MCF 10A (cell line): ENCODE results near the gene CD300C. TPM values are rescaled to one million over a fixed set of nuclear protein-coding genes. Genes with fewer than 3 reads are reported as not detected.
"Not testable (repeated sequence)": the region's sequence is repeated elsewhere in the genome, so short reads cannot be mapped to it uniquely, and the experiment has no call there.

ENCODE experiments used
- BruUV-seq: library from RNA; stranded (reverse); fragments of 400-500 nt; replicated peaks from 2 replicates; lab custom pipeline; 2021; lab: Mats Ljungman, UMichigan
- CTCF ChIA-PET: fragments of 300-600 bp; sonication (Branson Sonifier 250); formaldehyde crosslinking; extraction: SDS; loops from one replicate; lab custom pipeline; 2021; ENCODE audit warnings: antibody characterized with exemption, inconsistent platforms; lab: Yijun Ruan, JAX
- POLR2A ChIA-PET: fragments of 300-600, 350-650 bp; sonication (Branson Sonifier 250); formaldehyde crosslinking; extraction: SDS; loops from one replicate; lab custom pipeline; 2020; ENCODE audit warnings: antibody characterized with exemption, inconsistent platforms; lab: Yijun Ruan, JAX
- DNase-seq: peaks from one replicate; pipeline ENCODE4 v3.0.0-alpha.2; 2018; ENCODE audit not compliant: unreplicated experiment
- H3K27ac Mint-ChIP-seq: one replicate; pipeline ENCODE4 v1.8.0; 2022; ENCODE audit warnings: mild to moderate bottlenecking, low read depth, mixed read lengths; ENCODE audit not compliant: unreplicated experiment
- H3K27me3 Mint-ChIP-seq: one replicate; pipeline ENCODE4 v1.8.0; 2022; ENCODE audit warnings: mixed read lengths; ENCODE audit not compliant: insufficient read depth, unreplicated experiment
- H3K36me3 Mint-ChIP-seq: one replicate; pipeline ENCODE4 v1.8.0; 2022; ENCODE audit warnings: mild to moderate bottlenecking, moderate library complexity, mixed read lengths; ENCODE audit not compliant: insufficient read depth, unreplicated experiment
- H3K4me1 Mint-ChIP-seq: one replicate; pipeline ENCODE4 v1.8.0; 2022; ENCODE audit warnings: mixed read lengths; ENCODE audit not compliant: insufficient read depth, unreplicated experiment
- H3K4me3 Mint-ChIP-seq: one replicate; pipeline ENCODE4 v1.8.0; 2022; ENCODE audit warnings: mild to moderate bottlenecking, moderate library complexity, mixed read lengths; ENCODE audit not compliant: unreplicated experiment
- H3K9me3 Mint-ChIP-seq: one replicate; pipeline ENCODE4 v1.8.0; 2022; ENCODE audit warnings: mixed read lengths; ENCODE audit not compliant: unreplicated experiment
- intact Hi-C: fragments of 100-400 bp; cut with micrococcal nuclease; formaldehyde crosslinking; loops from 2 replicates; pipeline ENCODE4 v1.14.1; 2022
- total RNA-seq: library from RNA; stranded (reverse); gene quantifications from 2 replicates; pipeline ENCODE4 v1.2.3, GENCODE V29; 2022
- TF ChIP-seq, protein P1 (sequence below): fragments of 200-600 bp; IDR thresholded peaks from one replicate; pipeline ENCODE4 v1.8.0; 2022; ENCODE audit warnings: antibody characterized with exemption, mild to moderate bottlenecking; ENCODE audit not compliant: unreplicated experiment

The CD300C gene
- total RNA-seq, 1 experiment from 2014 or later: not detected

DNA sequence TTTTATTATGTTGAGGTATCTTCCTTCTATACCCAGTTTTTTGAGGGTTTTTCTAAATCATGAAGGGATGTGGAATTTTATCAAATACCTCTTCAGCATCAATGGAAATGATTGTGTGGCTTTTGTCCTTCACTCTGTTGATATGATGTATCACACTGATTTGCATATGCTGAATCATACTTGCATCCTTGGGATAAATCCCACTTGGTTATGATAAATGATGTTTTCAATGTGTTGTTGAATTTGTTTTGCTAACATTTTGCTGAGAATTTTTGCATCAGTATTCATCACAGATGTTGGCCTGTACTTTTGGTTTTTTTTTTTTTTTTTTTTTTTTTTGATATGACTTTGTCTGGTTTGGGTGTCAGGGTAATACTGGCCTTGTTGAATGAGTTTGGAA is 37.8 kb downstream of the CD300C start:
- no peaks in the 10 kb centered on the region for H3K9me3 Mint-ChIP-seq
- BruUV-seq: no TSS peak
- peaks cover 5% of the 10 kb centered on the region for H3K4me1 Mint-ChIP-seq
- intact Hi-C loops: no loop called here
- no peak for DNase-seq
- POLR2A ChIA-PET: no interaction called here
- H3K36me3 Mint-ChIP-seq: no peaks in the 10 kb centered on the region
- no peaks in the 10 kb centered on the region for H3K27me3 Mint-ChIP-seq
- no peak overlapping the region for H3K4me3 Mint-ChIP-seq
- TF ChIP-seq, protein P1, sequence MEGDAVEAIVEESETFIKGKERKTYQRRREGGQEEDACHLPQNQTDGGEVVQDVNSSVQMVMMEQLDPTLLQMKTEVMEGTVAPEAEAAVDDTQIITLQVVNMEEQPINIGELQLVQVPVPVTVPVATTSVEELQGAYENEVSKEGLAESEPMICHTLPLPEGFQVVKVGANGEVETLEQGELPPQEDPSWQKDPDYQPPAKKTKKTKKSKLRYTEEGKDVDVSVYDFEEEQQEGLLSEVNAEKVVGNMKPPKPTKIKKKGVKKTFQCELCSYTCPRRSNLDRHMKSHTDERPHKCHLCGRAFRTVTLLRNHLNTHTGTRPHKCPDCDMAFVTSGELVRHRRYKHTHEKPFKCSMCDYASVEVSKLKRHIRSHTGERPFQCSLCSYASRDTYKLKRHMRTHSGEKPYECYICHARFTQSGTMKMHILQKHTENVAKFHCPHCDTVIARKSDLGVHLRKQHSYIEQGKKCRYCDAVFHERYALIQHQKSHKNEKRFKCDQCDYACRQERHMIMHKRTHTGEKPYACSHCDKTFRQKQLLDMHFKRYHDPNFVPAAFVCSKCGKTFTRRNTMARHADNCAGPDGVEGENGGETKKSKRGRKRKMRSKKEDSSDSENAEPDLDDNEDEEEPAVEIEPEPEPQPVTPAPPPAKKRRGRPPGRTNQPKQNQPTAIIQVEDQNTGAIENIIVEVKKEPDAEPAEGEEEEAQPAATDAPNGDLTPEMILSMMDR: no peak
- no peak overlapping the region for H3K27ac Mint-ChIP-seq
- CTCF ChIA-PET: no interaction called here

DNA sequence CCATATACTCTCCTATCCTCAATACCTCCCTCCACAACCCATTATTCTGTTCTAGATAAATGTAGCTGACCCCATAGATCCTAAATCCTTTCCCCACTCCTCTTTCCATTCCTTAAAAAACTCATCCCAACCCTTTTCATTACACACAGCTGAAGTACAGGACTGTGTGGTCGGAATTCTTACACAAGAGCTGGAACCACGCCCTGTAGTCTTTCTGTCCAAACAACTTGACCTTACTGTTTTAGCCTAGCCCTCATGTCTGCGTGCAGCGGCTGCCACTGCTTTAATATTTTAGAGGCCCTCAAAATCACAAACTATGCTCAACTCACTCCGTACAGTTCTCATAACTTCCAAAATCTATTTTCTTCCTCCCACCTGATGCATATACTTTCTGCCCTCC is 42.0 kb downstream of the CD300C start:
- H3K9me3 Mint-ChIP-seq, H3K36me3 Mint-ChIP-seq, H3K4me3 Mint-ChIP-seq, H3K4me1 Mint-ChIP-seq, CTCF ChIA-PET, intact Hi-C loops, H3K27ac Mint-ChIP-seq, H3K27me3 Mint-ChIP-seq, BruUV-seq: not testable (repeated sequence)
- POLR2A ChIA-PET: interaction anchor here (0.6 kb wide), 1 partner anchor 1150 kb away, joined by 3 read pairs; no protein-coding TSS in a partner anchor
- DNase-seq: peak; percentile 59

DNA sequence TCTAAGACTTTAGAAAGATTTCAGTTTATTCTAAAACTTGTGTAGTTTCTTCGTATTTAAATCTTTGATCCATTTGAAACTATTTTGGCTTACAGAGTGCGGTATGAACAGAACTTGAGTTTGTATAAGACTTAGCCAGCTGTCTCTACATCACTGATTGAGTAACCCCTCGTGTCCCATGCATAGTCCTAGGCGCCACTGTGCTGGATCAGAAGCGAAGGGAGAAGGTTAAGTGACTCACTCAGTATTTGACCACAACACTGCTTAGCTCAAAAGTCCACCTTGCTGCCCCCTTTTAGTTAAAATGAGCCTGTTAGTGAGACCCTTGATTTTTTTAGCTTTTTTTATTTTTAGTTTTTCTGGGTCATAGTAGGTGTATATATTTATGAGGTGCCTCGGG is 43.1 kb downstream of the CD300C start:
- Mint-ChIP-seq H3K9me3 (no peaks in the 10 kb centered on the region), H3K4me3 (no peak overlapping the region), H3K27ac (no peak overlapping the region), H3K27me3 (peaks cover 10% of the 10 kb centered on the region), H3K4me1 (no peaks in the 10 kb centered on the region), H3K36me3 (no peaks in the 10 kb centered on the region)
- intact Hi-C loops: no loop called here
- peak; percentile 38 for DNase-seq
- ChIA-PET CTCF (interaction anchor here (0.6 to 2.0 kb wide), 8 partner anchors 11 to 135 kb away, joined by 3 to 8 read pairs (median 4); partner anchors contain the start of gene GPR142), POLR2A (interaction anchor here (0.8 to 1.4 kb wide), 2 partner anchors 11 to 66 kb away, joined by 4 read pairs; no protein-coding TSS in a partner anchor)
- BruUV-seq: no TSS peak
- TF ChIP-seq, protein P1: no peak

DNA sequence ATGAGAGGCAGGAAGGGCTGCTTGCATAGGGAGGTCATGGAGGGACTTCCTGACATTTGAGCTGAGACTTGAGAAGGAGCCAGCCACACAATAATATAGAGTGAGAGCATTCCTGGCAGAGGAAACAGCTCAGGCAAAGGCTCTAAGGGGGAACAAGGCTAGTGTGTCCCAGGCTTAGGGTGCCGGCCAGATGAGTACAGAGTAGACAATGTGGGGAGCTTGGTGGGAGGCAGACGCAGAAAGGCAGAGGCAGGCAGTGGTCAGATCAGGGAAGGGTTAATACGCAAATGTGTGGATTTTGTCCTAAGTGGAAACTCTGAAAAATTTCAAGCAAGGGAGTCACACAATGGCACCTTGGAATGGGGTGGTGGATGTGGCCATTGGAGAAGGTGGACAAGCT is 45.9 kb downstream of the CD300C start:
- H3K36me3 Mint-ChIP-seq: no peaks in the 10 kb centered on the region
- POLR2A ChIA-PET: interaction anchor here (1.0 to 1.1 kb wide), 2 partner anchors 10 to 12 kb away, joined by 3 read pairs; no protein-coding TSS in a partner anchor
- BruUV-seq: no TSS peak
- DNase-seq: no peak
- CTCF ChIA-PET: interaction anchor here (0.9 kb wide), 1 partner anchor 13 kb away, joined by 4 read pairs; no protein-coding TSS in a partner anchor
- no peak overlapping the region for H3K27ac Mint-ChIP-seq
- H3K4me1 Mint-ChIP-seq: no peaks in the 10 kb centered on the region
- no peaks in the 10 kb centered on the region for H3K9me3 Mint-ChIP-seq
- TF ChIP-seq, protein P1: no peak
- H3K4me3 Mint-ChIP-seq: no peak overlapping the region
- intact Hi-C loops: no loop called here
- H3K27me3 Mint-ChIP-seq: peaks cover 10% of the 10 kb centered on the region
